ENCODE measurements around the gene HIPK2. TPM values are rescaled to one million over a fixed set of nuclear protein-coding genes. Genes with fewer than 3 reads are reported as not detected.

HIPK2 gene
- polyA plus RNA-seq, 3 donors: 1.6 to 12.1 (median 3.0) TPM

DNA sequence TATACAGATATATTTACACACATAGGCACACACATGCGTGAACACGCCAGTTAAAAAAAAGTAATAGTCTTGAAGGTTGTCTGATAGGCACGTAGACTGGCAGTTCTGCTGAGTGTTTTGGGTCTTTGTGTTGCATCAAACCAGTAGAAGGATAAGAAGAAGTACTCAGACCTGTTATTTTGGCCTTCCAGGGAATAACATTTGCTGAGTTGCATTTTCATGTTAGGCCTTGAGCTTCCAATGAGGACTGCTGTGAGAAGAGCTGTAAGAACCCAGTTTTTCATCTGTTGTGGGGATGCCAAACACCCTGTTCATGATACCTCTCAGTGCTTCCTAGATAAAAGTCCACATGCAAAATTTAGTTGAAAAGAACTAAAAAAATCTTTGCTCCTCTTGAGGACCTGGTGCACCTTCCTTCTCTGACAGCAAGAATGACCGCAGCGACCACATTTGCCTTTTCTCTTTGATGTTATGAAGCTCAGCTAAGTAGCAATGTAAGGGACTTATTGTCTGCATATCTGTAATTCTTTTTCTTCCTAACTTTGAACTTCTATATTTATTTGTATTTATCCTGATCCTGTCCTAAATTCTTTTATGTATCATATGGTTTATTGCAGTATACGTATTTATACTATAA is 27.2 kb downstream of the HIPK2 start:
- H3K79me2 ChIP-seq (ENCODE audit: insufficient read depth, low read length): peaks cover 98% of the 10 kb centered on the region
- peaks cover 20 to 29% of the 10 kb centered on the region in 2 donors for H3K4me1 ChIP-seq (ENCODE audit: control insufficient read depth in 1 of 2, insufficient read depth in 2 of 2, low read length in 2 of 2)
- no peak overlapping the region for H3K4me3 ChIP-seq (replicated peaks in 1 of 3; ENCODE audit: low read depth in 2 of 3, low read length in 3 of 3)
- H3K27ac ChIP-seq (ENCODE audit: low read depth in 1 of 2, low read length in 2 of 2): no peak overlapping the region
- Mint-ChIP-seq H3K9me3 (no peaks in the 10 kb centered on the region), H3K36me3 (peaks cover 58 to 61% of the 10 kb centered on the region in 2 donors), H3K4me3 (no peak overlapping the region), H3K4me1 (peaks cover 48% of the 10 kb centered on the region), H3K27ac (no peak overlapping the region), H3K27me3 (ENCODE audit: low read depth in 3 of 3) (no peaks in the 10 kb centered on the region)
- no peak for DNase-seq
- intact Hi-C loops (cut with micrococcal nuclease): no loop called here
- no peaks in the 10 kb centered on the region for H3K9me3 ChIP-seq (replicated peaks in 1 of 2; ENCODE audit: control insufficient read depth in 1 of 2, insufficient read depth in 1 of 2, low read length in 2 of 2)
- H4K20me1 ChIP-seq (ENCODE audit: insufficient read depth, low read length): peaks cover 98% of the 10 kb centered on the region
- TF ChIP-seq, protein P1, sequence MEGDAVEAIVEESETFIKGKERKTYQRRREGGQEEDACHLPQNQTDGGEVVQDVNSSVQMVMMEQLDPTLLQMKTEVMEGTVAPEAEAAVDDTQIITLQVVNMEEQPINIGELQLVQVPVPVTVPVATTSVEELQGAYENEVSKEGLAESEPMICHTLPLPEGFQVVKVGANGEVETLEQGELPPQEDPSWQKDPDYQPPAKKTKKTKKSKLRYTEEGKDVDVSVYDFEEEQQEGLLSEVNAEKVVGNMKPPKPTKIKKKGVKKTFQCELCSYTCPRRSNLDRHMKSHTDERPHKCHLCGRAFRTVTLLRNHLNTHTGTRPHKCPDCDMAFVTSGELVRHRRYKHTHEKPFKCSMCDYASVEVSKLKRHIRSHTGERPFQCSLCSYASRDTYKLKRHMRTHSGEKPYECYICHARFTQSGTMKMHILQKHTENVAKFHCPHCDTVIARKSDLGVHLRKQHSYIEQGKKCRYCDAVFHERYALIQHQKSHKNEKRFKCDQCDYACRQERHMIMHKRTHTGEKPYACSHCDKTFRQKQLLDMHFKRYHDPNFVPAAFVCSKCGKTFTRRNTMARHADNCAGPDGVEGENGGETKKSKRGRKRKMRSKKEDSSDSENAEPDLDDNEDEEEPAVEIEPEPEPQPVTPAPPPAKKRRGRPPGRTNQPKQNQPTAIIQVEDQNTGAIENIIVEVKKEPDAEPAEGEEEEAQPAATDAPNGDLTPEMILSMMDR (IDR thresholded peaks at IDR 0.05): no peak
- 100% methylated on average over 1 of the region's 6 CpGs for WGBS (ENCODE audit: insufficient coverage)
- H3K27me3 ChIP-seq (ENCODE audit: control insufficient read depth in 2 of 2, insufficient read depth in 2 of 2, low read length in 2 of 2): no peaks in the 10 kb centered on the region
- H2AFZ ChIP-seq (ENCODE audit: insufficient read depth, low read depth, low read length, poor library complexity, severe bottlenecking): no peak overlapping the region
- H3K36me3 ChIP-seq (replicated peaks in 1 of 2; ENCODE audit: control insufficient read depth in 1 of 2, insufficient read depth in 2 of 2, low read length in 2 of 2): peaks cover 0 to 27% of the 10 kb centered on the region in 2 donors
- H3K9ac ChIP-seq (ENCODE audit: insufficient read depth, low read length, poor library complexity, severe bottlenecking): no peak overlapping the region
- H3K4me2 ChIP-seq (replicated peaks; ENCODE audit: extremely low read depth, low read length, poor library complexity, severe bottlenecking): no peak overlapping the region

DNA sequence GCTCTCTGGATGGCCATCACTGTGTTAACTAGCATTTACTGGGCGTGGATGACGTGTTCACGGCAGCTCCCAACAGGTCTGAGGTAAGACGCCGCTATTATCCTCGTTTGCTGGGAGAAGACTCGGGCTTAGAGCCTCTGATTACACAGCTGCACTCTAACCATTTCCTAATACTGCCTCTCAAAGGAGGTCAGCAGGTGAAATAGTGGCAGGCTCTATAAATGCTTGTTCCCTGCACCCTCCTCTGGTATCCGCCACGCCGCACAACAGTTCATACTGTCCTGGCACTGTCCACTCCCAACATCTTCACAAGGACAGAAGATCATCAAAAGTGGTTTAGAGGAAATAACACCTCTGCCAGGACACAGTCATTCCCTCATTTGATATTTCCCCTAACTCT is 28.3 kb downstream of the HIPK2 start:
- H3K9me3 ChIP-seq (replicated peaks in 1 of 2; ENCODE audit: control insufficient read depth in 1 of 2, insufficient read depth in 1 of 2, low read length in 2 of 2): no peaks in the 10 kb centered on the region

More for the DNA sequence above, 28.3 kb downstream of the HIPK2 start:
- H3K27ac Mint-ChIP-seq: peak overlapping the region in 5 of 7 donors; percentile 5 to 91 (median 46)
- WGBS (ENCODE audit: insufficient coverage): 100% methylated on average over 4 of the region's 10 CpGs
- TF ChIP-seq, protein P1 (IDR thresholded peaks at IDR 0.05): no peak
- Histone ChIP-seq H3K79me2 (ENCODE audit: insufficient read depth, low read length) (peaks cover 98% of the 10 kb centered on the region), H3K36me3 (replicated peaks in 1 of 2; ENCODE audit: control insufficient read depth in 1 of 2, insufficient read depth in 2 of 2, low read length in 2 of 2) (peaks cover 0 to 21% of the 10 kb centered on the region in 2 donors), H3K27ac (ENCODE audit: low read depth in 1 of 2, low read length in 2 of 2) (peak overlapping the region in 1 of 2 donors; percentile 62), H3K27me3 (ENCODE audit: control insufficient read depth in 2 of 2, insufficient read depth in 2 of 2, low read length in 2 of 2) (no peaks in the 10 kb centered on the region), H3K4me1 (ENCODE audit: control insufficient read depth in 1 of 2, insufficient read depth in 2 of 2, low read length in 2 of 2) (peaks cover 30 to 40% of the 10 kb centered on the region in 2 donors), H3K4me2 (replicated peaks; ENCODE audit: extremely low read depth, low read length, poor library complexity, severe bottlenecking) (no peak overlapping the region), H2AFZ (ENCODE audit: insufficient read depth, low read depth, low read length, poor library complexity, severe bottlenecking) (no peak overlapping the region), H3K4me3 (replicated peaks in 1 of 3; ENCODE audit: low read depth in 2 of 3, low read length in 3 of 3) (no peak overlapping the region), H4K20me1 (ENCODE audit: insufficient read depth, low read length) (peaks cover 98% of the 10 kb centered on the region), H3K9ac (ENCODE audit: insufficient read depth, low read length, poor library complexity, severe bottlenecking) (no peak overlapping the region)
- DNase-seq: no peak
- no peaks in the 10 kb centered on the region for H3K27me3 Mint-ChIP-seq (ENCODE audit: low read depth in 3 of 3)
- intact Hi-C loops (cut with micrococcal nuclease): loop anchor here in 1 of 2 donors (2.0 kb wide), 1 partner anchor 49 kb away; no protein-coding TSS in a partner anchor
- H3K36me3 Mint-ChIP-seq: peaks cover 53 to 61% of the 10 kb centered on the region in 2 donors
- no peaks in the 10 kb centered on the region for H3K9me3 Mint-ChIP-seq
- no peak overlapping the region for H3K4me3 Mint-ChIP-seq
- peaks cover 55% of the 10 kb centered on the region for H3K4me1 Mint-ChIP-seq

Measured in CD14-positive monocyte (primary cell).